Measurements from ENCODE around the gene HUS1B. TPM values are rescaled to one million over a fixed set of nuclear protein-coding genes. Genes with fewer than 3 reads are reported as not detected.
"Not testable (repeated sequence)": the region's sequence is repeated elsewhere in the genome, so short reads cannot be mapped to it uniquely, and the experiment has no call there.

HUS1B gene
- total RNA-seq, 1 donor from 2014 or later, result not detected

DNA sequence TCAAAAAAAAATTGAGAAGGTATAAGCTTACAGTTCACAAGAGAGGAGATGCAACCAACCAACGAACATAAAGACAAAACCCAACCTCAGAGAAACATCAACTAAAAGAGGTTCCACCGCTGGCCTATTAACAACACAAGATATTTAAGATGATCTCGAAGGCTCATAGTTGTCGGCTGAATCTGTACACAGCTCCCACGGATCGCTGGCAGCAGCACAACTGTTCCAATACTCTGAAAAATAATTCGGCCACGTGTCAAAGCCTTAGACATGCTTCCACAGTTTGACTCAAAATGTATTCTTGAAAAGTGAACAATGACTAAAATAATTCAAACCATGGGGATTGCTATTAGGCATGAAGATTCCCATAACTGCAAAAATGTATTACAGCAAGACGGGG is 22.4 kb upstream of the HUS1B start:
- no peak for DNase-seq (ENCODE audit: low spot score)

GRCh38 chr6:678520-678919 is 21.6 kb upstream of the HUS1B start:
- no peak for DNase-seq (ENCODE audit: low spot score)

DNA sequence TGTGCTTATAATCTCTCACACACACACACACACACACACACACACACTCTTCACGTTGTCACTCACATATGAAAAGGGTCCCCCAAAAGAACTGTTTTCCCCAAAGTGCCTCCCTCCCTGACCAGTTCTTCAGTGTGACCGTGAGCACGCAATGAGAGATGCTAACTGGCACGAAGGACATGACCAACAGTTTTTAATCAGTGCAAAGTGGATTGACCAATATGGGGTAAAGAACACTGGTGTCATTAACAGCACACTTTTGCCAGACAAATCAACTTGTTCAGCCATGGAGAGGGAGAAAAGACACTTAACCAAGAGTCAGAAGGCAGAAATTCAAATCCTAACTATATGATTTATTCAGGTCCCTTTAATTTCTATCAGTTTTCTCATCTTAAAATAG is 21.0 kb upstream of the HUS1B start:
- no peak for DNase-seq (ENCODE audit: low spot score)

DNA sequence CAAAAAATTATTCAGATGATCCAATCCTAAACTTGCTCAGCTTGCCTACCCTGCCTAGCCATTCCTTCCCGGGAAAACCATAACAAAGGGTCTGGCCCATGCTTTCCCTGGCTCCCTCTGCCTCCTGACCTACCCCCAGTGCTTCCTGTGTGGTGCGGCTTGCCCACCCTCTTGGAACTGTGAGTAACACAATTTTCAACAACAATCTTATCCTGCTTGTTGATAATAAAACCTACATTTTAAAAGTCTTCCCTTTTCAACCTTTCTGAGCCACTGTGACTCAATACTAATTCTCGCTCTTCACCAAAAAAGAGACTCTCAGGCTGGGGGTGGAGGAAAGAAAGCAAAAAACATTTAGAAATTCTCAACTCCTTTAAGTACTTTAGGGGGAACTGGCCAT is 18.1 kb upstream of the HUS1B start:
- no peak for DNase-seq (ENCODE audit: low spot score)

GRCh38 chr6:674406-674805 is 17.5 kb upstream of the HUS1B start:
- DNase-seq (ENCODE audit: low spot score), result no peak

GRCh38 chr6:667253-667927 is 10.5 kb upstream of the HUS1B start:
- DNase-seq (ENCODE audit: low spot score), result no peak

DNA sequence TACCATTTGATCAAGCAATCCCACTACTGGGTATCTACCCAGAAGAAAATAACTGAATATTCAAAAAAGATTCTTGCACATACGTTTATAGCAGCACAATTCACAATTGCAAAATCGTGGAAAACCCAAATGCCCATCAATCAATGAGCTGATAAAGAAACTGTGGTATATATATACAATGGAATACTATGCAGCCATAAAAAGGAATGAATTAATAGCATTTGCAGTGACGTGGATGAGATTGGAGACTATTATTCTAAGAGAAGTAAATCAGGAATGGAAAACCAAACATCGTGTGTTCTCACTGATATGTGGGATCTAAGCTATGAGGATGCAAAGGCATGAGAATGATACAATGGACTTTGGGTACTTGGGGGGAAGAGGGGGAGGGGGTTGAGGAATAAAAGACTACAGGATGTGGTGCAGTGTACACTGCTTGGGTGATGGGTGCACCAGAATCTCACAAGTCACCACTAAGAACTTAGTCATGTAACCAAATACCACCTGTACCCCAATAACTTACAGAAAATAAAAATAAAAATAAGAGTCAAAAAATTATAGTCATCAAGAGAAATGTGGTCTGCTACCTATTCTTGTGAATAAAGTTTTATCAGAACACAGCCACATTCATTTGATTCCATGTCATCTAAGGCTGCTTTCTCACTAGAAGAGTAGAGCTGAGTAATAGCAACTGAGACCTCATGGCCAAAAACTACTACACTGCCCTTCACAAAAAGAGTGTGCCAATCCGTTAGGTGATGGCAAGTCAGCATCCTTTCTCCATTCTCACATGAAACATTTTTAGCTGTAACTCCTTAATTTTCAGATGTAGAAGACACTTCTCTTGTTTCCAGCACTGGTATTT is 8.7 kb upstream of the HUS1B start:
- DNase-seq (ENCODE audit: low spot score), result no peak

DNA sequence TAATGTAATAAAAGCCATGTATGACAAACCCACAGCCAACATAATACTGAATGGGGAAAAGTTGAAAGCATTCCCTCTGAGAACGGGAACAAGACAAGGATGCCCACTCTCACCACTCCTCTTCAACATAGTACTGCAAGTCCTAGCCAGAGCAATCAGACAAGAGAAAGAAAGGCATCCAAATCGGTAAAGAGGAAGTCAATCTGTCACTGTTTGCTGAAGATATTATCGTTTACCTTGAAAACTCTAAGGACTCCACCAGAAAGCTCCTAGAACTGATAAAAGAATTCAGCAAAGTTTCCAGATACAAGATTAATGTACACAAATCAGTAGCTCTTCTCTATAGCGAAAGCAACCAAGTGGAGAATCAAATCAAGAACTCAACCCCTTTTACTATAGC is 6.9 kb upstream of the HUS1B start:
- not testable (repeated sequence) for DNase-seq (ENCODE audit: low spot score)

DNA sequence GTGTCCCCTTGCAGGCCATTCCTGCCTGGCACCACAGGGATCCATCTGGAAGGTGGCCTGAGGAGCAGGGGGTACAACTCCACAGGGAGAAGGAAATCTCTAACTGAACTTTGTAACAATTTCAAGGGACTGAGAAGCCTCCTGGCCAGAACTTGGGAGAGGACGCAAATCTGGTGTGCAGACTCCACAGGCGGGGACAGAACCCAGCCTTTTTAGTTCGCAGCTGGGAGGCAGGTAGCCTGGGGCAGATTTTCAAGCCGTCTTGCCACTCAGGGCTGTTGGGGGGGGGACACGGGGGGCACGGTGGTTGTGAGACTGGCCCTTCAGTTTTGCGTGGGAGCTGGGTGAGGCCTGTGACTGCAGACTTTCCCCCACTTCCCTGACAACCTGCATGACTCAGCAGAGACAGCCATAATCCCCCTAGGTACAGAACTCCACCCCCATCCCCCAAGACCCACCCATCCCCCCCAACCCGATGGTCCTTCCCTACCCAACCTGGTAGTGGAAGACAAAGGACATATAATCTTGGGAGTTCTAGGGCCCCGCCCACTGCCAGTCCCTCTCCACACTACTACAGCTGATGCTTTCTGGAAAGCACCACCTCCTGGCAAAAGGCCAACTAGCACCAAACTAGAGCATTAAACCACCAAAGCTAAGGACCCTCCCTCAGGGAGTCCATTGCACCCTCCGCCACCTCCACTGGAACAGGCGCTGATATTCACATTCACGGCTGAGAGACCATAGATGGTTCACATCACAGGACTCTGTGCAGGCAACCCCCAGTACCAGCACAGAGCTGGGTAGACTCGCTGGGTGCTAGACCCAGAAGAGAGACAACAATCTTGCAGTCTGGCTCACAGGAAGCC is 3.0 kb upstream of the HUS1B start:
- DNase-seq (ENCODE audit: low spot score), result no peak

DNA sequence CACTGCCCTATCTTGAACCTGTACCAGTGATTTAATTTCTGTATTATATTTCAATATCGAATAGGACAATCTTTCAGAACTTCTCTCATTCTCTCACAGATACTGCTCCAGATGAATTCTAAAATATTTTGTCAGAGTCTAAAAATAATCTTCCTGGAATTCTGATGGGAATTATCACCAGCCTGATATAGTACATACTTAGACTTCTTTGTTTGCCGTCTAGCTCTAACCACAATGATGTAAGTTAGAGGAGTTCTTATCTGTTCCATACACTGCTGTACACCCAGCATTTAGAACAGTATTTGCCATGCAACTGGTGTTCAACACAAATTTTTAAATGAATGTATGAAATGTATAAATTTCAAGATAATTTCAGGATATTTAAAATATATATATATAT is 1.3 kb upstream of the HUS1B start:
- peak; percentile 38 for DNase-seq (ENCODE audit: low spot score)

DNA sequence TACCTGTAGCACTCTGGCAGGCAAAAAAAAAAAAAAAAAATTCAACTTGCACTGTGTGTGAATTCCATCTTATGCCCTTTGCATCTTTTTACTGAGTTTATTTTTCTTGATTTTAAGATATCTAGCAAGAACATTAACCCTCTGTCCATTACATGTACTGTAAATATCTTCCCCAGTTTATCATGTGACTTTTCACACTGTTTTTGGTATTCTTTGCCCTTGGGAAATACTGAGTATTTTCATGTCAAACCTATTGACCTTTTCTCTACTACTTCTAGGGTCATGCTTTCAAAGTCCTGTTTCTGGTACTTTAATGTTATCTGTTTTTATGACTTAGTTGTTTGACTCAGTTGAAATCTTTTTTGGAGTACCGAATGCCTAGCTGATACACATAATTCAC is 843 bp upstream of the HUS1B start:
- DNase-seq (ENCODE audit: low spot score), result no peak

GRCh38 chr6:654136-654535 is 2.8 kb downstream of the HUS1B start:
- no peak for DNase-seq (ENCODE audit: low spot score)

DNA sequence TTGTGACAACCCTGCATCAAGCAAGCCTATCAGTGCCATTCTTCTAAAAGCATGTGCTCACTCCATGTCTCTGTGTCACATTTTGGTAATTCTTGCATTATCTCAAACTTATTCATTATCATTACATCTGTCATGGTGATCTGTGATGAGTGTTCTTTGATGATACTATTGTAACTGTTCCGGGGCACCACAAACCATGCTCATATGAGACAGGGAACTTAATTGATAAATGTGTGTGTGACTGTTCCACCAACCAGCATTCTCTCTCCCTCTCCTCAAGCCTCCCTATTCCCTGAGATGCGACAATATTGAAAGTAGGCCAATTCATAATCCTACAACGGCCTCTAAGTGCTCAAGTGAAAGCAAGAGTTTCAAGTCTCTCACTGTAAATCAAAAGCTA is 4.0 kb downstream of the HUS1B start:
- DNase-seq (ENCODE audit: low spot score), result no peak

- DNase-seq (ENCODE audit: low spot score), result peak; percentile 34
These were observed 6.8 kb downstream of the HUS1B start for GRCh38 chr6:650098-650497.

- DNase-seq (ENCODE audit: low spot score), result no peak
These were observed 14.1 kb downstream of the HUS1B start for GRCh38 chr6:642805-643204.

DNA sequence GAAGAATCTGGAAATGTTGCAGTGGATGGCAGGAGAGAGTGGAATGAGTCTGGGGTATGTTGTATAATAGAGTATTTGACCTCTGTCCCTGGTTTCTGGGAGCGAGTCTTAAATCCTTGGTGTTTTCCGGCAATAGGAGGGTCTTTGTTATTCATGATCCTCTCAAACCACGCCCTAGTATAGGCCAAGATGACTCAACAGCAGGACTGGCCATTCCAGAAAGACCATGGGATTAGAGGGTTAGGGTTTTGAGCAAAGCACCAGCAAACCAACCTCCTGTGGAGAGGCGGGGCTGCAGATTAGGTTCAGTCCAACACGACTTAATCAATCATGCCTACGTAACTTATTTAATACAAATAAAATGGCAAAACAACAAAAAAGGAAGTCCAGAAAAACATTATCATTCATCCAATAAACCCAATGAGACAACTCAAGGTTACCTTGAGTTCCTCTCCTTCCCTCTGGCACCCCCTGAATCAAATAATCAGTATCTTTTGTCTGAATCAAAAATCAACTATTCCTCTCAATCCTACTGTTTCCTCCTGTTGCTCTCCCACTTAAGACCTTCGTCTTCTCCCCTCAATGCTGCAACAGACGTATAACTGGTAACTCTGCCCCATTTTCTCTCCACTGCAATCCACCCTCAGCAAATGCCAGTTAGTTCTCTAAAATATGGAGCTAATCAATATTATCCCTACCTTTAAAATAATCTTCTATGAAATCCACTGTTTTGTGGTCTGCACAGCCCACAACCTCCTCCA is 15.5 kb downstream of the HUS1B start:
- no peak for DNase-seq (ENCODE audit: low spot score)

DNA sequence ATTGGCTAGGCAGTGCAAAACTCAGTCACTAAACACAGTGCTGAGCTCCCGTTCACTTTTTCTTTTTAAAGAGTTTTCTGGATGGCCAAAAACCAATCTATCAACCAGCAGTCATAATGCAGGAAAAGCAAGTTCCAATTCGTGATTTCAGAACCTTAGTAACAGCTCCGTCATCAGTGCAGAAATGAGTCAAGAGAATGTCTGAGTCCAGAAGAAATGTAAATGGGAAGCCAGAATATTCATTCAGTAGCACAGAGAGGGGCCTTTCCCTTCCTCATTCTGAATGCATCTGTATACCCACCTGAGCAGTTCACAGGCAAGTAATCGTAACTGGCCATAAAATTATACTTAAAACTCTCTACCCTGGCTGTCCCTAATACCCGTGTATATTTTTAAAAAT is 20.4 kb downstream of the HUS1B start:
- no peak for DNase-seq (ENCODE audit: low spot score)

GRCh38 chr6:635233-635632 is 21.7 kb downstream of the HUS1B start:
- DNase-seq (ENCODE audit: low spot score), result no peak

- DNase-seq (ENCODE audit: low spot score), result no peak
These were observed 23.3 kb downstream of the HUS1B start for GRCh38 chr6:633611-634010.

DNA sequence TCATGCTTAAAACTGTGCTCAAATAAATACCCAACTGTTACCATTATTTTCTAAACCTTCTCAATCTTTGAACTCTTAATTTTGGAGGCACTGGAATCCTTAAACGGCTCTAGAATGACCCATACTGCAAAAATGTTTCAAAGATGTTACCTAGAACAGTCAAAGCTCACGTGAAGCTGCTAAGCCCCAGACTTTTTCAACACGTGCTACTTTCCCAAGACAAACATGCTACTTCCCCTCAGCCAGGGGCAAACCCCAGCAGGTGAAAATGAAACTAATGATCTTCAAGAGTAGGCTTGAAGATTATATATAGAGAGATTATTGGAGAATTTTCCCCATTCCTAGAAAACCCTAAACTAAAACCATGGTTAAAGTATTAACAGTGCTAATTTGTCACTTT is 28.1 kb downstream of the HUS1B start:
- no peak for DNase-seq (ENCODE audit: low spot score)

GRCh38 chr6:626236-626635 is 30.7 kb downstream of the HUS1B start:
- no peak for DNase-seq (ENCODE audit: low spot score)

DNA sequence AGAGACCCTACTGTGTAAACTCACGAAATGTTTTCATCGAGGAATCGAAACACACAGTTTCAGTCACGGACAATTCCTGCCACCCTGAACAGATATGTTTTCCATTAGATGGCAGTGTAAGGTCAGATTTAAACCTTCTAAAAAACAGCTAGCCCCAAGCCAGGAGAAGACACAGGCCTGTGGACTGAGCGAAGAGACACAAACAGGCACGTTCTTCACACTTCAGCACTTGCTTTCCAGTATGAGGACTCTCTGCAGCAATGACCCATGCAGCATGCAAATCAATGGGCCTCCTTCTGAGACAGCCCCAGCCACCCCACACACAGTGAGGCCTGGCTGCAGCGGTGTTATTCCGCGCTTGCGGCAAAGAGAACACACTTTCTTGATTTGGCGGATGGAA is 31.9 kb downstream of the HUS1B start:
- peak; percentile 19 for DNase-seq (ENCODE audit: low spot score)

All from umbilical cord (tissue), 2 donors.